RKO (cell line): Measurements from ENCODE around the gene URB1.
"Not testable (repeated sequence)": the region's sequence is repeated elsewhere in the genome, so short reads cannot be mapped to it uniquely, and the experiment has no call there.

Source experiments
- DNase-seq: peaks from one replicate; pipeline ENCODE4 v3.0.0-alpha.2; 2016; ENCODE audit warnings: low spot score

Gene URB1

GRCh38 chr21:32392880-32393676 is at the start of gene URB1:
TSS of gene URB1 (minus strand) at chr21:32393012. CDS start at chr21:32392910, 102 bp downstream.
- DNase-seq, result peak; percentile 86

- DNase-seq, result no peak
These were observed 44.9 kb upstream of the URB1 start for GRCh38 chr21:32437729-32438128.

- DNase-seq, result not testable (repeated sequence)
These were observed 40.3 kb upstream of the URB1 start for GRCh38 chr21:32432982-32433660.

- DNase-seq, result no peak
These were observed 35.3 kb upstream of the URB1 start for GRCh38 chr21:32427958-32428623.

- no peak for DNase-seq
These were observed 33.8 kb upstream of the URB1 start for GRCh38 chr21:32426592-32427051.

- no peak for DNase-seq
These were observed 33.3 kb upstream of the URB1 start for GRCh38 chr21:32426066-32426465.

- no peak for DNase-seq
These were observed 32.8 kb upstream of the URB1 start for GRCh38 chr21:32425628-32426027.

GRCh38 chr21:32424674-32425073 is 31.9 kb upstream of the URB1 start:
- DNase-seq, result peak; percentile 45

- no peak for DNase-seq
These were observed 31.4 kb upstream of the URB1 start for GRCh38 chr21:32424191-32424535.

GRCh38 chr21:32423320-32424190 is 30.7 kb upstream of the URB1 start:
- DNase-seq, result peak; percentile 27

- DNase-seq, result no peak
These were observed 29.3 kb upstream of the URB1 start for GRCh38 chr21:32422064-32422463.

- no peak for DNase-seq
These were observed 25.3 kb upstream of the URB1 start for GRCh38 chr21:32418146-32418545.

GRCh38 chr21:32415451-32416398 is 22.9 kb upstream of the URB1 start:
- DNase-seq, result no peak

GRCh38 chr21:32414579-32415358 is 22.0 kb upstream of the URB1 start:
- peak; percentile 35 for DNase-seq

GRCh38 chr21:32413697-32414578 is 21.1 kb upstream of the URB1 start:
- DNase-seq, result peak; percentile 39

- DNase-seq, result peak; percentile 57
These were observed 20.2 kb upstream of the URB1 start for GRCh38 chr21:32413015-32413504.

GRCh38 chr21:32412162-32413014 is 19.6 kb upstream of the URB1 start, which contains the start of gene EVA1C:
TSS of gene EVA1C (plus strand) at chr21:32412706. CDS start at chr21:32412854, 148 bp downstream.
- peak; percentile 70 for DNase-seq
